Measurements from ENCODE around the gene KDM2B.
"Not testable (repeated sequence)": the region's sequence is repeated elsewhere in the genome, so short reads cannot be mapped to it uniquely, and the experiment has no call there.

Gene KDM2B

GRCh38 chr12:121495746-121496145, 85.1 kb downstream of the KDM2B start:
- no peak for DNase-seq

- DNase-seq: peak; percentile 51
These were observed 86.6 kb downstream of the KDM2B start for GRCh38 chr12:121494093-121494787.

- no peak for DNase-seq
These were observed 90.2 kb downstream of the KDM2B start for GRCh38 chr12:121490401-121491281.

- no peak for DNase-seq
These were observed 90.9 kb downstream of the KDM2B start for GRCh38 chr12:121489874-121490273.

GRCh38 chr12:121484967-121485366, 95.9 kb downstream of the KDM2B start:
- DNase-seq: no peak

GRCh38 chr12:121484564-121484963, 96.3 kb downstream of the KDM2B start:
- not testable (repeated sequence) for DNase-seq

GRCh38 chr12:121483949-121484348, 96.9 kb downstream of the KDM2B start:
- no peak for DNase-seq

GRCh38 chr12:121476477-121476876, 104.3 kb downstream of the KDM2B start:
- DNase-seq: no peak

- no peak for DNase-seq
These were observed 105.5 kb downstream of the KDM2B start for GRCh38 chr12:121475279-121475678.

- DNase-seq: no peak
These were observed 108.5 kb downstream of the KDM2B start for GRCh38 chr12:121472150-121472905.

GRCh38 chr12:121470751-121471150, 110.1 kb downstream of the KDM2B start:
- DNase-seq: no peak

GRCh38 chr12:121468499-121468801, 112.4 kb downstream of the KDM2B start:
- no peak for DNase-seq

- no peak for DNase-seq
These were observed 113.0 kb downstream of the KDM2B start for GRCh38 chr12:121467638-121468498.

GRCh38 chr12:121466794-121467637, 113.8 kb downstream of the KDM2B start:
- DNase-seq: peak; percentile 96

- peak; percentile 53 for DNase-seq
These were observed 114.7 kb downstream of the KDM2B start for GRCh38 chr12:121465921-121466793.

GRCh38 chr12:121464331-121464730, 116.5 kb downstream of the KDM2B start:
- DNase-seq: no peak

GRCh38 chr12:121461048-121461447, 119.8 kb downstream of the KDM2B start:
- no peak for DNase-seq

GRCh38 chr12:121456551-121456950, 124.3 kb downstream of the KDM2B start:
- no peak for DNase-seq

- DNase-seq: no peak
These were observed 124.9 kb downstream of the KDM2B start for GRCh38 chr12:121455766-121456420.

GRCh38 chr12:121454921-121455320, 125.9 kb downstream of the KDM2B start:
- no peak for DNase-seq
